Measurements from ENCODE around the gene PPP1R1B.
"Not testable (repeated sequence)": the region's sequence is repeated elsewhere in the genome, so short reads cannot be mapped to it uniquely, and the experiment has no call there.

PPP1R1B gene

GRCh38 chr17:39626171-39627046 lies at the start of gene PPP1R1B:
Gene PPP1R1B (plus strand): TSS chr17:39626952. CDS start chr17:39627393, 441 bp downstream.
- DNase-seq: peak in 1 of 3 donors; percentile 39

GRCh38 chr17:39578272-39578671 lies 48.5 kb upstream of the PPP1R1B start:
- no peak for DNase-seq

GRCh38 chr17:39579318-39580081 lies 47.3 kb upstream of the PPP1R1B start:
- DNase-seq: no peak

- DNase-seq: no peak
Observed at GRCh38 chr17:39580082-39580468, 46.7 kb upstream of the PPP1R1B start.

GRCh38 chr17:39581071-39581758 lies 45.5 kb upstream of the PPP1R1B start:
- no peak for DNase-seq

GRCh38 chr17:39581759-39582085 lies 45.0 kb upstream of the PPP1R1B start:
- DNase-seq: no peak

GRCh38 chr17:39582658-39583057 lies 44.1 kb upstream of the PPP1R1B start:
- no peak for DNase-seq

- not testable (repeated sequence) for DNase-seq
Observed at GRCh38 chr17:39590180-39590579, 36.6 kb upstream of the PPP1R1B start.

- DNase-seq: peak in 2 of 3 donors; percentile 35 to 54
Observed at GRCh38 chr17:39591958-39592954, 34.5 kb upstream of the PPP1R1B start.

GRCh38 chr17:39593371-39593770 lies 33.4 kb upstream of the PPP1R1B start:
- no peak for DNase-seq

GRCh38 chr17:39595294-39595693 lies 31.5 kb upstream of the PPP1R1B start:
- DNase-seq: no peak

GRCh38 chr17:39595928-39596510 lies 30.7 kb upstream of the PPP1R1B start:
- DNase-seq: no peak

GRCh38 chr17:39596543-39597267 lies 30.0 kb upstream of the PPP1R1B start:
- DNase-seq: no peak

- DNase-seq: no peak
Observed at GRCh38 chr17:39597372-39598046, 29.2 kb upstream of the PPP1R1B start.

- no peak for DNase-seq
Observed at GRCh38 chr17:39598047-39598481, 28.7 kb upstream of the PPP1R1B start.

- no peak for DNase-seq
Observed at GRCh38 chr17:39598630-39599003, 28.1 kb upstream of the PPP1R1B start.

GRCh38 chr17:39599004-39599664 lies 27.6 kb upstream of the PPP1R1B start:
- peak in 1 of 3 donors; percentile 27 for DNase-seq

GRCh38 chr17:39599665-39600231 lies 27.0 kb upstream of the PPP1R1B start:
- DNase-seq: peak in 1 of 3 donors; percentile 45

GRCh38 chr17:39600288-39600996 lies 26.3 kb upstream of the PPP1R1B start:
- DNase-seq: peak; percentile 44 to 64 (median 48)

All from suppressor macrophage treated with lipopolysaccharide for 1 hour (primary cell).